Ovary (tissue), 9 donors: ENCODE data around the gene G3BP1. TPM values are rescaled to one million over a fixed set of nuclear protein-coding genes. Genes with fewer than 3 reads are reported as not detected.
A peak's percentile ranks its signal among the peaks of the same experiment; 100 is the strongest.

Experiments used
- DNase-seq, 5 donors: peaks; one replicate each; pipeline ENCODE4 v3.0.0-alpha.2; 2019 to 2020
- H3K27ac ChIP-seq, 2 donors: fragments of 200-600 bp; one replicate each; pipeline versions ENCODE4 v1.5.1 to v1.8.0; 2019 to 2022
- H3K27me3 ChIP-seq: fragments of 200-600 bp; one replicate; pipeline ENCODE4 v1.8.0; 2022
- H3K36me3 ChIP-seq: fragments of 200-600 bp; sonication (generic); one replicate; pipeline ENCODE4 v1.5.1; 2019
- H3K4me1 ChIP-seq: one replicate; pipeline ENCODE4 v1.8.1; 2013; ENCODE audit warnings: mild to moderate bottlenecking, moderate library complexity; ENCODE audit not compliant: insufficient read depth
- H3K4me3 ChIP-seq: fragments of 200-600 bp; sonication (generic); one replicate; pipeline ENCODE4 v1.5.1; 2017
- H3K9me3 ChIP-seq, 2 donors: fragments of 200-600 bp in 1 of 2; sonication (generic) in 1 of 2; one replicate each; pipeline versions ENCODE4 v1.5.1 to v1.8.1; 2013 to 2019; ENCODE audit warnings: mild to moderate bottlenecking in 1 of 2, moderate library complexity in 1 of 2
- EP300 ChIP-seq: sonication (generic); formaldehyde crosslinking; IDR thresholded peaks from one replicate; pipeline ENCODE4 v1.6.1; 2017; ENCODE audit warnings: antibody characterized with exemption
- POLR2A ChIP-seq: fragments of 450-650 bp; IDR thresholded peaks from one replicate; pipeline ENCODE4 v1.6.1; 2017; ENCODE audit warnings: antibody characterized with exemption, mild to moderate bottlenecking, moderate library complexity
- WGBS, 3 donors: extraction: QIAGEN DNeasy Blood & Tissue Kit in 1 of 3; methylation state at CpG; one replicate each; pipeline versions ENCODE4 v1.1.5 to v1.1.7; 2013 to 2017; 5-methylcytosine and 5-hydroxymethylcytosine counted together
- intact Hi-C, 4 donors: fragments of 100-400 bp; cut with DNase I; formaldehyde crosslinking; loops; one replicate each; pipeline versions ENCODE4 v1.11.0 to v1.15.1; 2022 to 2023
- polyA plus RNA-seq, 2 donors: library from polyadenylated mRNA; stranded (reverse); fragments of 200-250 nt in 1 of 2; fragments of 350-450 nt in 1 of 2; fragmentation: Illumina TruSeq in 1 of 2; extraction: RNeasy Lipid Tissue Mini Kit (QIAGEN cat#74804) in 1 of 2; gene quantifications; one replicate each; pipeline ENCODE4 v1.2.3, GENCODE V29; 2013 to 2014
- total RNA-seq, 7 donors: library from RNA; depleted of rRNA in 2 of 7; stranded (reverse); fragments of >200 nt in 2 of 7; fragmentation: NEBNext Ultra II Directional in 3 of 7; extraction: Animal tissue kit (Norgen Biotek cat#: 25700) in 3 of 7; gene quantifications; one replicate each; pipeline versions ENCODE4 v1.1.0 to v1.2.4, GENCODE V29; 2016 to 2023
- TF ChIP-seq, protein P1 (sequence below), 3 donors: fragments of 450-650 bp in 2 of 3; fragments of 200-600 bp in 1 of 3; IDR thresholded peaks; one replicate each; pipeline versions ENCODE4 v1.5.1 to v1.8.0; 2016 to 2022; ENCODE audit warnings: antibody characterized with exemption in 3 of 3, mild to moderate bottlenecking in 1 of 3
- donor health status: DM: no; HTN: no; CAD: no; lungs with moderate emphysema.
- donor health status: DM: no; HTN: no; CAD: no.
- donor health status: Bipolar disorder and iron deficiency.
- donor health status: DM: yes; HTN: yes; CAD: no.
- donor health status: DM: no; HTN: no; CAD: no.
- donor health status: DM: yes; HTN: yes; CAD: no.

Gene G3BP1
- total and polyA plus RNA-seq, 9 donors = 31.0 to 224 (median 153) TPM

DNA sequence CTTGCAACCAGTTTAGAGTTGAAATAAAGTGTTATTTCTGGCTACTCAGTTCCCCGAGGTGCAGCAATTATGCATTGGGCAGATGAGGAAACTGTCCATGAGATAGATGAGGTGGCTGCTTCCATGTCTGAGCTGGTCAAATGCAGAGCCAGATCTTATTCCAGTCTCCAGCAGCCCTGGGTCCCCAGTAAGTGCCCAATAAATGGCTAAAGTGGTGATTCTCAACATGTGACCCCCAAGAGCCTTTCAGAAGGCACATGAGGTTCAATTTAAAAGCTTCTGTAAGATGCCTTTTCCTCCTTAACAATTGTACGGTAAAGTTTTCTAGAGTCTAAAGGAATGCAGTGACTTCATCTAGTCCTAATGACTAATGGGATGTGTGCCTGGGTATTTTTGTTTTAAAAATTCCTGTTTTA is 30.8 kb upstream of the G3BP1 start:
- H3K27ac ChIP-seq = peak overlapping the region in 1 of 2 donors; percentile 50
- no peaks in the 10 kb centered on the region for H3K36me3 ChIP-seq
- no peak for DNase-seq
- intact Hi-C loops = loop anchor here (2.0 to 10.0 kb wide), 5 partner anchors 78 to 296 kb away; partner anchors contain the start of gene SLC36A1 (in 3 of the 4)
- no peak overlapping the region for H3K4me3 ChIP-seq
- no peaks in the 10 kb centered on the region for H3K27me3 ChIP-seq
- TF ChIP-seq, protein P1, sequence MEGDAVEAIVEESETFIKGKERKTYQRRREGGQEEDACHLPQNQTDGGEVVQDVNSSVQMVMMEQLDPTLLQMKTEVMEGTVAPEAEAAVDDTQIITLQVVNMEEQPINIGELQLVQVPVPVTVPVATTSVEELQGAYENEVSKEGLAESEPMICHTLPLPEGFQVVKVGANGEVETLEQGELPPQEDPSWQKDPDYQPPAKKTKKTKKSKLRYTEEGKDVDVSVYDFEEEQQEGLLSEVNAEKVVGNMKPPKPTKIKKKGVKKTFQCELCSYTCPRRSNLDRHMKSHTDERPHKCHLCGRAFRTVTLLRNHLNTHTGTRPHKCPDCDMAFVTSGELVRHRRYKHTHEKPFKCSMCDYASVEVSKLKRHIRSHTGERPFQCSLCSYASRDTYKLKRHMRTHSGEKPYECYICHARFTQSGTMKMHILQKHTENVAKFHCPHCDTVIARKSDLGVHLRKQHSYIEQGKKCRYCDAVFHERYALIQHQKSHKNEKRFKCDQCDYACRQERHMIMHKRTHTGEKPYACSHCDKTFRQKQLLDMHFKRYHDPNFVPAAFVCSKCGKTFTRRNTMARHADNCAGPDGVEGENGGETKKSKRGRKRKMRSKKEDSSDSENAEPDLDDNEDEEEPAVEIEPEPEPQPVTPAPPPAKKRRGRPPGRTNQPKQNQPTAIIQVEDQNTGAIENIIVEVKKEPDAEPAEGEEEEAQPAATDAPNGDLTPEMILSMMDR (IDR thresholded peaks at IDR 0.05) = no peak
- TF ChIP-seq EP300 (no peak), POLR2A (no peak)
- H3K9me3 ChIP-seq = no peaks in the 10 kb centered on the region
- H3K4me1 ChIP-seq = peaks cover 14% of the 10 kb centered on the region
- WGBS, 3 donors = 8 to 14% (median 13%) methylated on average over 2 of the region's 2 CpGs

DNA sequence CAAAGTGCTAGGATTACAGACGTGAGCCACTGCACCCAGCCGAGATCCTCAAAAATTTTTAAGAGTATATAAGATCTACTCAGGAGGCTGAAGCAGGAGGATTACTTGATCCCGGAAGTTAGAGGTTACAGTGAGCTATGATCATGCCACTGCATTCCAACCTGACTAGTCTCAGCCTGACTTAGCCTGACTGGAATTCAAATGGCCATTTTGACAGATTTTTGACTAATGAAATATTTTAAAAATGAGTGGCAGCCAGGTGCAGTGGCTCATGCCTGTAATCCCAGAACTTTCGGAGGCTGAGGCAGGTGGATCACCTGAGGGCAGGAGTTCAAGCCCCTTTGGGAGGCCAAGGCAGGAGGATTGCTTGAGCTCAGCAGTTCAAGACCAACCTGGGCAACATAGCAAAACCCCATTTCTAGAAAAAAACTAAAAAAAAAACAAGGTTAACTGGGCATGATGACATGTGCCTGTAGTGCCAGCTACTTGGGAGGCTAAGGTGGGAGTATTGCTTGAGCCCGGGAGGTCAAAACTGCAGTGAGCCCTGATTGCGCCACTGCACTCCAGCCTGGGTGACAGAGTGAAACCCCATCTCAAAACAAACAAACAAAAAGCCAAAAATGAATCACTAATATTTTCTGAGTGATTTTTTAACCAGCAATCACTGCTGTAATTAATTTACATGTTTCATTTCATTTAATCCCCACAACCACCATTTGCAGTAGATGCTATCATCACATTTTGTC is 29.9 kb upstream of the G3BP1 start:
- H3K27me3 ChIP-seq = no peaks in the 10 kb centered on the region
- H3K9me3 ChIP-seq = no peaks in the 10 kb centered on the region
- H3K4me1 ChIP-seq = peaks cover 14% of the 10 kb centered on the region
- intact Hi-C loops = loop anchor here (2.0 to 10.0 kb wide), 5 partner anchors 79 to 297 kb away; partner anchors contain the start of gene SLC36A1 (in 3 of the 4)
- TF ChIP-seq, protein P1 (IDR thresholded peaks at IDR 0.05) = no peak
- TF ChIP-seq POLR2A (no peak), EP300 (no peak)
- 79 to 80% (median 79%) methylated on average over 6 of the region's 6 CpGs for WGBS, 3 donors
- H3K27ac ChIP-seq = no peak overlapping the region
- no peaks in the 10 kb centered on the region for H3K36me3 ChIP-seq
- no peak overlapping the region for H3K4me3 ChIP-seq
- no peak for DNase-seq

DNA sequence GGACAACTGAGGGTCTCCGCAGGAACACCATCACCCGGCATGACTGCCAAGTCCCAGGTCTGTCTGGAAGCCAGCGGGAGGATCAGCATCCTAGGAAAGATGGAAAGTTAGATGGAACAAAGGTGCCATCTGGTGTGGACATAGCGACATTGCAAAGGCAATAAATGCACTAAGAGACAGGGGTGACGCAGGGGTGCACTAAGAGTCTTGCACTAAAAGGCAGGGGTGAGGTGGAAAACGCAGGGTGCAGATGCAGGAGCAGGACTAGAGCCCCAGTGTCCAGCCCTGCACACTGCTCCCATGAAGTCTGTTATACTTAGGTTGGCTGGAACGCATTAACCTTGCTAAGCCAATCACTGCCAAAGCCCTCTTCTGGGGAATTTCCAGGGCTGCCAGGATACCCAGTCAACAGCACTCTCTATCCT is 28.9 kb upstream of the G3BP1 start:
- no peak overlapping the region for H3K27ac ChIP-seq
- peak; percentile 56 to 72 (median 67) for DNase-seq

DNA sequence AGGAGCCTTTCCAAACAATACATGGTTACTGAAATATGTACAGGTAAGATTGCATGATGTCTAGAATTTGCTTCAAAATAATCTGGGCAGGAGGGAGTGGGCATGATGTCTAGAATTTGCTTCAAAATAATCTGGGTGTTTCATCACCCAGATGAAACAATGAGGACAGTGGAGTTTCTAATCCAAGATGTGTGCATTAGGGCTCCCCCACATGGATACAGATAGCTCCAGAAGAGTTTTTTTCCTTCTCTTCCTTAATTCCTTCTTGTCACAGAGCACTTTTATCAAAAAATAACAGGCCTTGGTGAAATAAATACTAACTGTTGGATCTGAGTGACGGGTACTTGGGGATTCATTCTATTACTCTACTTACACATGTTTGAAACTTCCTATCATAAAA is 28.2 kb upstream of the G3BP1 start:
- Histone ChIP-seq H3K9me3 (no peaks in the 10 kb centered on the region), H3K27ac (no peak overlapping the region), H3K36me3 (no peaks in the 10 kb centered on the region), H3K27me3 (no peaks in the 10 kb centered on the region), H3K4me3 (no peak overlapping the region), H3K4me1 (peaks cover 10% of the 10 kb centered on the region)
- 80 to 91% (median 82%) methylated on average over 1 of the region's 1 CpG for WGBS, 3 donors
- no peak for DNase-seq
- TF ChIP-seq, protein P1 (IDR thresholded peaks at IDR 0.05) = no peak
- no peak for TF ChIP-seq EP300
- no peak for TF ChIP-seq POLR2A
- intact Hi-C loops = loop anchor here (5.0 to 10.0 kb wide), 3 partner anchors 289 to 299 kb away; partner anchors contain the start of gene SLC36A1 (in 3 of the 4)

More for the DNA sequence above, 28.9 kb upstream of the G3BP1 start:
- WGBS, 3 donors = 40 to 44% (median 42%) methylated on average over 7 of the region's 7 CpGs
- Histone ChIP-seq H3K4me3 (no peak overlapping the region), H3K36me3 (no peaks in the 10 kb centered on the region), H3K27me3 (no peaks in the 10 kb centered on the region), H3K4me1 (peaks cover 14% of the 10 kb centered on the region), H3K9me3 (no peaks in the 10 kb centered on the region)
- TF ChIP-seq POLR2A (no peak), EP300 (no peak)
- TF ChIP-seq, protein P1 (IDR thresholded peaks at IDR 0.05) = peak; percentile 38 to 69 (median 68)
- intact Hi-C loops = loop anchor here (5.0 to 10.0 kb wide), 3 partner anchors 288 to 298 kb away; partner anchors contain the start of gene SLC36A1 (in 3 of the 4)
